A549 (cell line): ENCODE results near the gene GADD45B. TPM values are rescaled to one million over a fixed set of nuclear protein-coding genes. Genes with fewer than 3 reads are reported as not detected.

Experiments used
- ATAC-seq, 2 experiments: fragments of 200-7000 bp in 1 of 2; fragments of >200 bp in 1 of 2; cut with Nextera tagmentation in 1 of 2; cut with Tn5 transposase in 1 of 2; 3 replicates each; pipeline versions ENCODE4 v1.8.0 to v1.9.1; 2018 to 2020; ENCODE audit warnings: mild to moderate bottlenecking in 1 of 2, moderate library complexity in 1 of 2
- CTCF ChIA-PET: fragments of 300-600 bp; sonication (Branson Sonifier 250); formaldehyde crosslinking; extraction: SDS; loops from one replicate; lab custom pipeline; 2021; ENCODE audit warnings: antibody characterized with exemption, inconsistent platforms; lab: Yijun Ruan, JAX
- POLR2A ChIA-PET: fragments of 350-600 bp; formaldehyde crosslinking; extraction: SDS; loops from one replicate; lab custom pipeline; 2021; ENCODE audit warnings: antibody characterized with exemption, inconsistent platforms; lab: Yijun Ruan, JAX
- DNase-seq, 2 experiments: peaks; one replicate each; pipeline versions ENCODE4 v3.0.0 to v3.0.0-alpha.2; 2011 to 2016; ENCODE audit warnings: low read depth in 1 of 2, low spot score in 1 of 2
- FAIRE-seq: peaks from 2 replicates; lab custom pipeline; 2011; peaks lifted over from hg19 to GRCh38; lab: Jason Lieb, UNC
- H3K27ac ChIP-seq, 2 experiments: fragments of >200 bp; sonication (Bioruptor Twin); formaldehyde crosslinking; 3 replicates each; pipeline ENCODE4 v1.5.1; 2016 to 2017
- H3K4me1 ChIP-seq: fragments of >200 bp; sonication (Bioruptor Twin); formaldehyde crosslinking; 3 replicates; pipeline ENCODE4 v1.6.1; 2016
- H3K4me2 ChIP-seq: fragments of >200 bp; sonication (Bioruptor Twin); formaldehyde crosslinking; 3 replicates; pipeline ENCODE4 v1.6.1; 2016
- H3K4me3 ChIP-seq: fragments of >200 bp; sonication (Bioruptor Twin); formaldehyde crosslinking; 3 replicates; pipeline ENCODE4 v1.5.1; 2016
- H3K9me3 ChIP-seq: fragments of >200 bp; sonication (Bioruptor Twin); formaldehyde crosslinking; 3 replicates; pipeline ENCODE4 v1.6.1; 2016
- BCL3 ChIP-seq: fragments of >200 bp; sonication (Bioruptor Twin); formaldehyde crosslinking; IDR thresholded peaks from 3 replicates; pipeline ENCODE4 v1.6.1; 2016
- CBX8 ChIP-seq: fragments of 200-600 bp; sonication (generic); IDR thresholded peaks from 2 replicates; pipeline ENCODE4 v1.6.1; 2016
- CEBPB ChIP-seq, 2 experiments: fragments of >200 bp in 1 of 2; sonication (Bioruptor Twin) in 1 of 2; formaldehyde crosslinking in 1 of 2; IDR thresholded peaks; 2 replicates each; pipeline ENCODE4 v1.6.1; 2012 to 2016
- CHD2 ChIP-seq: fragments of 150-350 bp; IDR thresholded peaks from 2 replicates; pipeline ENCODE4 v1.6.1; 2014; ENCODE audit warnings: low read length; ENCODE audit not compliant: partially characterized antibody
- CHD4 ChIP-seq: fragments of 200-600 bp; sonication (generic); IDR thresholded peaks from 2 replicates; pipeline ENCODE4 v1.6.1; 2016; ENCODE audit warnings: antibody characterized with exemption, mild to moderate bottlenecking, borderline replicate concordance
- CTCF ChIP-seq: fragments of >200 bp; sonication (Bioruptor Twin); formaldehyde crosslinking; IDR thresholded peaks from 3 replicates; pipeline ENCODE4 v1.5.1; 2016
- EHF ChIP-seq: fragments of 250-450 bp; sonication (Bioruptor Pico); IDR thresholded peaks from 2 replicates; pipeline ENCODE4 v1.5.0; 2020; ENCODE audit warnings: mild to moderate bottlenecking
- EHMT2 ChIP-seq: fragments of 200-600 bp; sonication (generic); IDR thresholded peaks from 2 replicates; pipeline ENCODE4 v1.6.1; 2016; ENCODE audit warnings: antibody characterized with exemption, low read depth, mild to moderate bottlenecking, moderate library complexity
- ESRRA ChIP-seq: fragments of 150-350 bp; IDR thresholded peaks from 2 replicates; pipeline ENCODE4 v1.6.1; 2014; ENCODE audit warnings: mild to moderate bottlenecking, low read length, borderline replicate concordance
- FOSB ChIP-seq: fragments of 250-450 bp; sonication (Bioruptor Pico); IDR thresholded peaks from 2 replicates; pipeline ENCODE4 v1.5.0; 2020; ENCODE audit warnings: mild to moderate bottlenecking, moderate library complexity
- FOSL2 ChIP-seq, 2 experiments: fragments of 450-650 bp in 1 of 2; fragments of >200 bp in 1 of 2; sonication (Bioruptor Twin) in 1 of 2; formaldehyde crosslinking; IDR thresholded peaks; 2 replicates each; pipeline versions ENCODE4 v1.5.0 to v1.6.1; 2016 to 2020; ENCODE audit warnings: mild to moderate bottlenecking in 1 of 2, moderate library complexity in 1 of 2
- HEYL ChIP-seq: fragments of 250-450 bp; sonication (Bioruptor Pico); IDR thresholded peaks from 2 replicates; pipeline ENCODE4 v1.8.0; 2021; ENCODE audit warnings: mild to moderate bottlenecking, moderate library complexity
- HMGXB4 ChIP-seq: fragments of 250-450 bp; sonication (Bioruptor Pico); IDR thresholded peaks from 2 replicates; pipeline ENCODE4 v1.5.0; 2021; ENCODE audit warnings: mild to moderate bottlenecking, moderate library complexity, borderline replicate concordance
- HOXB5 ChIP-seq: fragments of 250-450 bp; sonication (Bioruptor Pico); IDR thresholded peaks from 2 replicates; pipeline ENCODE4 v1.5.0; 2020; ENCODE audit warnings: mild to moderate bottlenecking, moderate library complexity
- JUN ChIP-seq, 2 experiments: fragments of >200 bp; sonication (Bioruptor Twin); formaldehyde crosslinking; IDR thresholded peaks; 2 replicates in 1 of 2; 3 replicates in 1 of 2; pipeline ENCODE4 v1.6.1; 2016 to 2017
- JUNB ChIP-seq: fragments of >200 bp; sonication (Bioruptor Twin); formaldehyde crosslinking; IDR thresholded peaks from 2 replicates; pipeline ENCODE4 v1.6.1; 2016
- KDM1A ChIP-seq: fragments of 200-600 bp; sonication (generic); IDR thresholded peaks from 2 replicates; pipeline ENCODE4 v1.6.1; 2016; ENCODE audit warnings: low read depth, mild to moderate bottlenecking
- KDM5A ChIP-seq: fragments of 200-600 bp; sonication (generic); IDR thresholded peaks from 2 replicates; pipeline ENCODE4 v1.6.1; 2016; ENCODE audit warnings: antibody characterized with exemption, mild to moderate bottlenecking
- MAFK ChIP-seq: fragments of 450-650 bp; IDR thresholded peaks from 2 replicates; pipeline ENCODE4 v1.6.1; 2014; ENCODE audit not compliant: partially characterized antibody
- MAX ChIP-seq: IDR thresholded peaks from 2 replicates; pipeline ENCODE4 v1.6.1; 2012
- MYC ChIP-seq: IDR thresholded peaks from 2 replicates; pipeline ENCODE4 v1.6.1; 2012; ENCODE audit warnings: mild to moderate bottlenecking, inconsistent platforms, low read length, improper control_type of control experiment, borderline replicate concordance
- NFE2L2 ChIP-seq: fragments of 150-350 bp; conservative IDR thresholded peaks from 2 replicates; pipeline ENCODE4 v1.6.1; 2014; ENCODE audit warnings: low read length
- NPAS2 ChIP-seq: fragments of 250-450 bp; sonication (Bioruptor Pico); IDR thresholded peaks from 2 replicates; pipeline ENCODE4 v1.8.0; 2022; ENCODE audit warnings: mild to moderate bottlenecking, moderate library complexity, borderline replicate concordance
- RAD21 ChIP-seq, 2 experiments: fragments of >200 bp in 1 of 2; sonication (Bioruptor Twin) in 1 of 2; formaldehyde crosslinking in 1 of 2; IDR thresholded peaks in 1 of 2; conservative IDR thresholded peaks in 1 of 2; 2 replicates in 1 of 2; 3 replicates in 1 of 2; pipeline ENCODE4 v1.6.1; 2012 to 2018; ENCODE audit warnings: inconsistent platforms in 1 of 2
- RFX5 ChIP-seq: fragments of 450-650 bp; IDR thresholded peaks from 2 replicates; pipeline ENCODE4 v1.7.1; 2014; ENCODE audit warnings: antibody characterized with exemption, mild to moderate bottlenecking, moderate library complexity
- RNF2 ChIP-seq: fragments of 200-600 bp; sonication (generic); IDR thresholded peaks from 2 replicates; pipeline ENCODE4 v1.6.1; 2016; ENCODE audit warnings: low read depth, mild to moderate bottlenecking, antibody characterized with exemption, moderate library complexity, borderline replicate concordance
- SMC3 ChIP-seq: fragments of >200 bp; sonication (Bioruptor Twin); formaldehyde crosslinking; IDR thresholded peaks from 3 replicates; pipeline ENCODE4 v1.6.1; 2018; ENCODE audit warnings: inconsistent platforms
- TFCP2L1 ChIP-seq: fragments of 250-450 bp; sonication (Bioruptor Pico); IDR thresholded peaks from 2 replicates; pipeline ENCODE4 v1.5.0; 2021; ENCODE audit warnings: mild to moderate bottlenecking
- ZC3H11A ChIP-seq: fragments of 450-650 bp; IDR thresholded peaks from 2 replicates; pipeline ENCODE4 v1.6.1; 2014; ENCODE audit warnings: antibody characterized with exemption, mild to moderate bottlenecking
- ZNF302 ChIP-seq: fragments of 250-450 bp; sonication (Bioruptor Pico); IDR thresholded peaks from 2 replicates; pipeline ENCODE4 v1.9.0; 2021; ENCODE audit warnings: inconsistent platforms, mild to moderate bottlenecking, moderate library complexity
- WGBS: methylation state at CpG from one replicate; pipeline ENCODE4 v1.1.6; 2017; ENCODE audit errors: missing lambda C conversion rate; 5-methylcytosine and 5-hydroxymethylcytosine counted together
- polyA plus RNA-seq, 4 experiments: library from polyadenylated mRNA; depleted of rRNA in 3 of 4; stranded (reverse); fragments of >200 nt; fragmentation: RNase III in 1 of 4; extraction: RNeasy Plus Mini Kit Qiagen cat#74134 plus additional on column Dnase treatment in 1 of 4; gene quantifications; 2 replicates in 3 of 4; 3 replicates in 1 of 4; pipeline ENCODE4 v1.2.3, GENCODE V29; 2011 to 2017
- TF ChIP-seq, protein P1 (sequence below): fragments of 450-650 bp; IDR thresholded peaks from 2 replicates; pipeline ENCODE4 v1.6.1; 2014; ENCODE audit warnings: antibody characterized with exemption
- TF ChIP-seq, protein P2 (sequence below): IDR thresholded peaks from 2 replicates; pipeline ENCODE4 v1.6.1; 2012; ENCODE audit warnings: low read depth, borderline replicate concordance
- TF ChIP-seq, protein P3 (sequence below): IDR thresholded peaks from 2 replicates; pipeline ENCODE4 v1.6.1; 2012

GADD45B gene
- polyA plus RNA-seq, 2 of the 4 experiments (the other 2 are of a cell fraction), result 39.9 to 72.5 TPM

GRCh38 chr19:2474232-2475017, 1.5 kb upstream of the GADD45B start:
- Histone ChIP-seq H3K9me3 (no peaks in the 10 kb centered on the region), H3K4me2 (peak overlapping the region; percentile 92), H3K4me3 (peak overlapping the region; percentile 95), H3K4me1 (peaks cover 15% of the 10 kb centered on the region), H3K27ac (peak overlapping the region; percentile 89 to 96)
- peak; percentile 62 to 82 for DNase-seq
- no peak for FAIRE-seq
- peak; percentile 25 to 53 for ATAC-seq
- 17% methylated on average over 21 of the region's 60 CpGs for WGBS
- CTCF ChIA-PET, result interaction anchor here (0.7 to 10.5 kb wide), 21 partner anchors 10 to 163 kb away, joined by 3 to 156 read pairs (median 4); partner anchors contain the start of gene LMNB2
- POLR2A ChIA-PET, result interaction anchor here (0.7 to 5.2 kb wide), 7 partner anchors 50 to 162 kb away, joined by 5 to 211 read pairs (median 50); no protein-coding TSS in a partner anchor
- TF ChIP-seq RAD21 (conservative IDR thresholded peaks at IDR 0.05 in 1 of 2, IDR thresholded peaks at IDR 0.05 in 1 of 2) (peak; percentile 88 to 98), EHMT2 (no peak), NFE2L2 (no peak), CHD4 (no peak), ZC3H11A (no peak), CBX8 (no peak), HOXB5 (CRISPR knock-in tag) (no peak), MYC (no peak), JUN (IDR thresholded peaks at IDR 0.05) (peak in 1 of 2 experiments; percentile 30; a peak in 2 of 5 replicates), TFCP2L1 (CRISPR knock-in tag) (no peak), KDM5A (no peak), BCL3 (no peak), HEYL (no peak), EHF (no peak), RFX5 (no peak), FOSL2 (IDR thresholded peaks at IDR 0.05) (no peak; the same call in 1 of the 2 replicates), FOSL2 (CRISPR knock-in tag; IDR thresholded peaks at IDR 0.05) (peak; percentile 87), MAFK (no peak), NPAS2 (no peak), FOSB (CRISPR knock-in tag) (no peak), KDM1A (no peak), ESRRA (no peak), JUNB (no peak), CEBPB (IDR thresholded peaks at IDR 0.05) (peak in 1 of 2 experiments; percentile 43; a peak in 1 of 4 replicates), MAX (0 out of 2 replicates have a peak, but pooled peaks have one; percentile 58), CTCF (peak; percentile 86), SMC3 (peak; percentile 99), HMGXB4 (CRISPR knock-in tag) (no peak), RNF2 (no peak), ZNF302 (no peak), CHD2 (no peak)
- TF ChIP-seq, protein P1, sequence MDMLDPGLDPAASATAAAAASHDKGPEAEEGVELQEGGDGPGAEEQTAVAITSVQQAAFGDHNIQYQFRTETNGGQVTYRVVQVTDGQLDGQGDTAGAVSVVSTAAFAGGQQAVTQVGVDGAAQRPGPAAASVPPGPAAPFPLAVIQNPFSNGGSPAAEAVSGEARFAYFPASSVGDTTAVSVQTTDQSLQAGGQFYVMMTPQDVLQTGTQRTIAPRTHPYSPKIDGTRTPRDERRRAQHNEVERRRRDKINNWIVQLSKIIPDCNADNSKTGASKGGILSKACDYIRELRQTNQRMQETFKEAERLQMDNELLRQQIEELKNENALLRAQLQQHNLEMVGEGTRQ, result no peak
- TF ChIP-seq, protein P2, sequence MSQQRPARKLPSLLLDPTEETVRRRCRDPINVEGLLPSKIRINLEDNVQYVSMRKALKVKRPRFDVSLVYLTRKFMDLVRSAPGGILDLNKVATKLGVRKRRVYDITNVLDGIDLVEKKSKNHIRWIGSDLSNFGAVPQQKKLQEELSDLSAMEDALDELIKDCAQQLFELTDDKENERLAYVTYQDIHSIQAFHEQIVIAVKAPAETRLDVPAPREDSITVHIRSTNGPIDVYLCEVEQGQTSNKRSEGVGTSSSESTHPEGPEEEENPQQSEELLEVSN, result no peak
- TF ChIP-seq, protein P3, sequence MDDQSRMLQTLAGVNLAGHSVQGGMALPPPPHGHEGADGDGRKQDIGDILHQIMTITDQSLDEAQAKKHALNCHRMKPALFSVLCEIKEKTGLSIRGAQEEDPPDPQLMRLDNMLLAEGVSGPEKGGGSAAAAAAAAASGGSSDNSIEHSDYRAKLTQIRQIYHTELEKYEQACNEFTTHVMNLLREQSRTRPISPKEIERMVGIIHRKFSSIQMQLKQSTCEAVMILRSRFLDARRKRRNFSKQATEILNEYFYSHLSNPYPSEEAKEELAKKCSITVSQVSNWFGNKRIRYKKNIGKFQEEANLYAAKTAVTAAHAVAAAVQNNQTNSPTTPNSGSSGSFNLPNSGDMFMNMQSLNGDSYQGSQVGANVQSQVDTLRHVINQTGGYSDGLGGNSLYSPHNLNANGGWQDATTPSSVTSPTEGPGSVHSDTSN, result no peak
